Fibroblast of upper back skin (primary cell): Measurements from ENCODE around the gene IL15.
A peak's percentile ranks its signal among the peaks of the same experiment; 100 is the strongest.
"Not testable (repeated sequence)": the region's sequence is repeated elsewhere in the genome, so short reads cannot be mapped to it uniquely, and the experiment has no call there.

Experiments used
- DNase-seq: peaks from one replicate; pipeline ENCODE4 v3.0.0-alpha.2; 2013

IL15 gene

DNA sequence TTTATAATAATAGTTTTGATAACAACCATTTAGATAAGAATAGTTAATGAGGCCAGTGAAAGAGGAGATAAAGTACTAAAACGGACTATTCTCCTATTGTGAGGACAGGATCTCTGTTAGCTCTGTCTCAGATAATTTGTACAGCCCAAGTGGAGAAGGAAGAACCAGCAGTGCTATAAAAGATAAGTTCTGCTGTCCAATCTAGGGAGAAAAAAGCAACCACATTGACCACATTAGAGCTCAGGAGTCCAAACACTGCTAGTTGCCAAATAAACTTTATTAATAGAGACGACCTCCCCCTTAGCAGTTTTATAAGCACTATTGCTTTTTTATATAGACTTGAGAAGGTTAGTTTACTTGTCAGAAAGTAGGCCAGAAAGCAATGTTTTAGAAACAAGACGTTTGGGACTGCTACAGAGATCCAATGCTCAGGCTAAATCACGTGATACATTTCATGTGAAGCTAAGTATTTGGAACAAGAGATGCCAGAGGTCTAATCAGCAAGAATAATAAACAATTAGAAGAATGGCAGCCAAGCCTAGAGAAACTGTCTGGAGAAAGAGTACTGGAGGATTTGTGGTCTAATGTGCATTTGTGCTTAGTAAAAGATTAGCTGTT, 15.9 kb downstream of the IL15 start:
- DNase-seq, result peak; percentile 25

DNA sequence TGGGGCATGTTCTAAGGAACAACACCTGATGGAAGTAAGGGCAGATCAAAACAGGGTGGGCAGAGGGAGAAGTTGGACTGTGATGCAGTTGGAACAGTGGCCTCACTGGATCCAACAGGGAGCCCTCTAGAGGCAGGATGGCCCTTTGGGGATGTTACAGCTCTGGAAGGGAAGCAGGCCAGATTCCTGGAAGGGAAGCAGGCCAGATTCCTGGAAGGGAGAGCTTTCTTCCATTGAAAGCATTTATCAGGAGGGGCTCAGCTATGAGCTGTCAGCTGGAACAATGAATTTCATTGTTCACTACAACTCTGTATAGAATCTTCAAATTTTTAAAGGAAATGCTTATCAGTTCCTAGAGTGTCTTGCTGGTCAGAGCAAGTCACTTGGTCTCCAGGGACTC, 17.7 kb downstream of the IL15 start:
- peak; percentile 65 for DNase-seq

GRCh38 chr4:141656031-141656430, 19.6 kb downstream of the IL15 start:
- DNase-seq, result no peak

DNA sequence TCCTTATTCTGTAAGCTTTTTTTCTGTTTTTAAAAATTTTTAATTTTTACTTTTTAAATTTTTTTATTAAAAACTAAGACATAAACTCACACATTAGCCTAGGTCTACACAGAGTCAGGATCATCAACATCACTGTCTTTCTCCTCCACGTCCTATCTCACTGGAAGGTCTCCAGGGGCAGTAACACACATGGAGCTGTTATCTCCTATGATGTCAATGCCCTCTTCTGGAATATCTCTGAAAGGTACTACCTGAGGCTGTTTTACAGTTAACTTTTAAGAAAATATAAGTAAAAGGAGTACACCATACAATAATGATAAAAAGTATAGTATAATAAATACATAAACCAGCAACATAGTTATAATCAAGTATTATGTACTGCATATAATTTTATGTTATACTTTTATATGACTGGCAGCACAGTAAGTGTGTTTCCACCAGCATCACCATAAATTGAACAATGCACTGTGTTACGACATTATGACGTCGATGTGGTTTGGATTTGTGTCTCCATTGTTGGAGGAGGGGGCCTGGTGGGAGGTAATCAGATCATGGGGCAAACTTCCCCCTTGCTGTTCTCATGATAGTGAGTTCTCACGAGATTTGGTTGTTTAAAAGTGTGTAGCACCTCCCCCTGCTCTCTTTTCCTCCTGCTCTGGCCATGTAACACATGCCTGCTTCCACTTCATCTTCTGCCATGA, 21.3 kb downstream of the IL15 start:
- no peak for DNase-seq

GRCh38 chr4:141658309-141658708, 21.9 kb downstream of the IL15 start:
- no peak for DNase-seq

- no peak for DNase-seq
Measured at GRCh38 chr4:141659539-141659938, 23.2 kb downstream of the IL15 start.

GRCh38 chr4:141660880-141661279, 24.5 kb downstream of the IL15 start:
- no peak for DNase-seq

DNA sequence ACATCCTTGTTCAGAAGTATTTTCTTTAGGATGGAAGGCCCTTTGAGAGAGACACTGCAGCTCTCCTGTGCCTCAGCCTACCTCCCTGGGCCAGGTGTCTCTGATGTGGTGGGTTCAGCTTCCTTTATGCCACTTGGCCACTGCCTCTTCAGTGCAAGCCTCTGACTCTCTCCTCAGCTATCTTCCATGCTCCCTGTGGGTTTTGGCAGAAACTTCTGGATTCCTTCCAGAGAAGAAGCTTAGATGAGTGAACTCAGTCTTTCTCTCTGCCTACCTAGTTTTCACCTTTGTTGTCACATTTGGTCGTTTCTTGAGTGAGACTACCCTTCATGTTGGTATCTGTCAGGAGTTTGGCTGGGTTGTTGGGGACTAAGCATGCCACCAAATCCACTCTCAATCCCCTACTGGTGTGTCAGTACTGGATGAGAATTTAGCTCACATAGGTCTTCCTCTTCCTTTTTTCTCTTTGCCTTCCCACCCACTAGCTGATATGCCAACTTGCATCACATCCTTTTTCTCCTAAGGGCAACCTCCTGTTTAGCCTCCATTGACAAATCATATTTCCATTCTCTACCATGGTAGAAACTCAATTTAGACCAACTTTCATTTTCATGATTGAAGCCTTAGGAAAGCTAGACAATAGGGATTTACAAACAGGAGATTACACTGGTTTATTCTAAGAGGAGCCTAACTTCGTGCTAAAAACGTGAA, 32.0 kb downstream of the IL15 start:
- peak; percentile 49 for DNase-seq

GRCh38 chr4:141669501-141669900, 33.1 kb downstream of the IL15 start:
- no peak for DNase-seq

- DNase-seq, result no peak
Measured at GRCh38 chr4:141675384-141675783, 39.0 kb downstream of the IL15 start.

DNA sequence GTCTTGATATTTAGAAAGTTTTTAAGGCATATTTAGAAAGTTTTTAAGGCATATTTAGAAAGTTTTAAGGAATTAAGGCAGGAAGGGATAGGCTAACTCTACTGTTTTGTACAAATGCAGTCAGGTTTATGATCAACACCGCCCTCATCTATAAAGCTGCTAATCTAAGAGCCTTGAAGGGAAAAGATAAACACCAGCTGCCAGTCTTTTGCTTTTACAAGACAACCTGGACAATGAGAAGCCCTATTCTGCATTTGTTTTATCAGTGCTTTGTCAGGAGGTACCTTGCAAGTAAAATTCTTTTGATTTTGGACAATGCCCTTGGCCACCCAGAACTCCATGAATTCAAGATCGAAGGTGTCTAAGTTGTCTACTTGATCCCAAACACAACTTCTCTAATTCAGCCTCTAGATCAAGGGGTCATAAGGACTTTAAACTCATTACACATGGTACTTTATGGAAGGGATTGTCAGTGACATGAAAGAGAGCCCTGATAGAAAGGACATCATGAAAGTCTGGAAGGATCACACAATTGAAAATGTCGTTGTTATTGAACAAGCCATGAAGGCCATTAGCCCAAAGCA, 39.8 kb downstream of the IL15 start:
- DNase-seq, result no peak

DNA sequence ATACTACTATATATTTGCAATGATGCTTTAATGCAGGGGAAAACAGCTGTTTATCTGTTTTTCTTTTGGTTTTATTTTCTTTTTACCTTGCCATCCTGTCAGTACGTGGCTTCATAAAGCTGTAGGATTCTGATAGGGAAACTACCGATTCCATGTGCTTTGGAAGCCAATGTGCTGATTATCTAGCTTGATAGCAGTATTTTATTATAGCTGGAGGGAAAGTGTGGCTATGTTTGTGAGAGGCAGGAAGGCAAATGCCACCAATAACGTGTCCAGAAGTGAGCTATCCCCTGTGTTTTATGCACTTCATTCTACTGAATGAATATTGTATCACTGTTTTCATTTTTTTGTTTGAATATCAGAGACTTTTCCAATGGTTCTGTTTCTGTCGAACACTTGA, 43.7 kb downstream of the IL15 start:
- no peak for DNase-seq

- DNase-seq, result peak; percentile 50
Measured at GRCh38 chr4:141684785-141685184, 48.4 kb downstream of the IL15 start.

GRCh38 chr4:141686146-141686775, 49.9 kb downstream of the IL15 start:
- peak; percentile 44 for DNase-seq

DNA sequence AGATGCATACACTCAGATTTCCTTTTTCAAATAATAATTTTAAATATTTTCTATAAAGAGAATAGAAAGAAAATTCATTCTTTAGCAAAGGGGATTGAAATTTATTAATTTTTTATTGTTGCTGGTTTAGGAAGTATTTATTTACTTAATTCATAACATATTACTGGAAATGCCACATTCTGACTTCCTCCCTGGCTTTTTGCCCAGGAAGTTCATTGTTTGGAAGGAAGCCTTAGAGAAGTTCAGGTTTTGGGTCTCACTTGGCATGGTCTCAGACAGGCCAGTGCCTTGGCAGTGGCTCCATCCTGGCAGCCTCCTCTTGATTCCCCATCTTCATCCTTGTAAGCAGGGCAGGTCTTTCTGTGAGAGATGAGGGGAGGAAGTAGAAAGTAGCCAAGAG, 50.5 kb downstream of the IL15 start:
- DNase-seq, result peak; percentile 15

DNA sequence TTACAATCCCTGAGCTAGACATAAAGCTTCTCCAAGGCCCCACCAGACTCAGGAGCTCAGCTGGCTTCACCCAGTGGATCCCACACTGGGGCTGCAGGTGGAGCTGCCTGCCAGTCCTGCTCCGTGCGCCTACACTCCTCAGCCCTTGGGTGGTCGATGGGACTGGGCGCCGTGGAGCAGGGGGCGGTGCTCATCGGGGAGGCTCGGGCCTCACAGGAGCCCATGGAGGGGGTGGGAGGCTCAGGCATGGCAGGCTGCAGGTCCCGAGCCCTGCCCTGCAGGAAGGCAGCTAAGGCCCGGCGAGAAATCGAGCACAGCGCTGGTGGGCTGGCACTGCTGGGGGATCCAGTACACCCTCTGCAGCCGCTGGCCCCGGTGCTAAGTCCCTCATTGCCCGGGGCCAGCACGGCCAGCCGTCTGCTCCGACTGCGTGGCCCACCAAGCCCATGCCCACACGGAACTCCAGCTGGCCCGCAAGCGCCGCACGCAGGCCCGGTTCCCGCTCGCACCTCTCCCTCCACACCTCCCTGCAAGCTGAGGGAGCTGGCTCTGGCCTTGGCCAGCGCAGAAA, 53.4 kb downstream of the IL15 start:
- DNase-seq, result not testable (repeated sequence)

- DNase-seq, result not testable (repeated sequence)
Measured at GRCh38 chr4:141691247-141691646, 54.9 kb downstream of the IL15 start.

DNA sequence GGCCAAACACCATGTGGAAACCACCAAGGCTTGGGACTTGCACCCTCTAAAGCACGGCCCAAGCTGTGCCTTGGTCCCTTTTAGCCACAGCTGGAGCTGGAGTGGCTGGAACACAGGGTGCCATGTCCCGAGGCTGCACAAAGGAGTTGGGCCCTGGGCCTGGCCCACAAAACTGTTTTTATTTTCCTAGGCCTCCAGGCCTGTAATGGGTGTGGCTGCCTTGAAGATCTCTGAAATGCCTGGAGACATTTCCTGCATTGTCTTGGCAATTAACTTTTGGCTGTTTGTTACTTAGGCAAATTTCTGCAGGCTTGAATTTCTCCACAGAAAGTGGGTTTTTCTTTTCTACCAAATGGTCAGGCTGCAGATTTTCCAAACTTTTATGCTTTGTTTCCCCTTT, 55.7 kb downstream of the IL15 start:
- no peak for DNase-seq

- DNase-seq, result no peak
Measured at GRCh38 chr4:141697116-141697515, 60.7 kb downstream of the IL15 start.

GRCh38 chr4:141702472-141703182, 66.2 kb downstream of the IL15 start:
- DNase-seq, result no peak

- DNase-seq, result no peak
Measured at GRCh38 chr4:141703497-141703896, 67.1 kb downstream of the IL15 start.

GRCh38 chr4:141705048-141705746, 68.8 kb downstream of the IL15 start:
- DNase-seq, result no peak
